NCI-H748 (cell line): Measurements from ENCODE around the gene SCAMP2.

Experiments
- DNase-seq: peaks from one replicate; lab custom pipeline; 2025; ENCODE audit not compliant: unreplicated experiment; lab: John Stamatoyannopoulos, UW

SCAMP2 gene

GRCh38 chr15:74799255-74799855, 73.8 kb downstream of the SCAMP2 start:
- no peak for DNase-seq

GRCh38 chr15:74798388-74799254, 74.5 kb downstream of the SCAMP2 start:
- no peak for DNase-seq

- no peak for DNase-seq
Observed at GRCh38 chr15:74795966-74796625, 77.1 kb downstream of the SCAMP2 start.

- DNase-seq = no peak
Observed at GRCh38 chr15:74794970-74795349, 78.2 kb downstream of the SCAMP2 start.

- no peak for DNase-seq
Observed at GRCh38 chr15:74794248-74794969, 78.8 kb downstream of the SCAMP2 start.
